WTC11 (cell line): ENCODE results near the gene ULK4. TPM values are rescaled to one million over a fixed set of nuclear protein-coding genes. Genes with fewer than 3 reads are reported as not detected.

Source experiments
- ATAC-seq: fragments of 200-7000 bp; cut with Tn5 transposase; 2 replicates; pipeline ENCODE4 v1.10.0; 2021; ENCODE audit warnings: mild to moderate bottlenecking, moderate library complexity
- CTCF ChIA-PET: fragments of 300-600 bp; sonication (Branson Sonifier 250); formaldehyde crosslinking; loops from one replicate; lab custom pipeline; 2021; ENCODE audit warnings: antibody characterized with exemption; lab: Charles Lee
- POLR2A ChIA-PET: fragments of 350-600 bp; sonication (Branson Sonifier 250); formaldehyde crosslinking; loops from one replicate; lab custom pipeline; 2021; ENCODE audit warnings: antibody characterized with exemption; lab: Charles Lee
- DNase-seq: peaks from one replicate; pipeline ENCODE4 v3.0.0; 2021; ENCODE audit warnings: low spot score
- H3K27ac Mint-ChIP-seq: 2 replicates; pipeline ENCODE4 v1.8.0; 2021; ENCODE audit warnings: mixed read lengths
- H3K27me3 Mint-ChIP-seq: 2 replicates; pipeline ENCODE4 v1.8.0; 2021; ENCODE audit warnings: low read depth, mild to moderate bottlenecking, moderate library complexity, mixed read lengths
- H3K36me3 Mint-ChIP-seq: 2 replicates; pipeline ENCODE4 v1.8.0; 2021; ENCODE audit warnings: mixed read lengths
- H3K4me1 Mint-ChIP-seq: 2 replicates; pipeline ENCODE4 v1.8.0; 2022; ENCODE audit warnings: mixed read lengths
- H3K4me3 Mint-ChIP-seq: 2 replicates; pipeline ENCODE4 v1.8.0; 2021; ENCODE audit warnings: mild to moderate bottlenecking, moderate library complexity, mixed read lengths
- H3K9me3 Mint-ChIP-seq: 2 replicates; pipeline ENCODE4 v1.8.0; 2021; ENCODE audit warnings: mixed read lengths
- ATF1 ChIP-seq: sonication (generic); formaldehyde crosslinking; IDR thresholded peaks from 2 replicates; pipeline ENCODE4 v1.8.1; 2023; ENCODE audit warnings: mild to moderate bottlenecking, moderate library complexity, missing genetic modification reagents
- CBFB ChIP-seq: sonication (generic); formaldehyde crosslinking; IDR thresholded peaks from 2 replicates; pipeline ENCODE4 v1.8.1; 2022; ENCODE audit warnings: mild to moderate bottlenecking, low read depth, missing genetic modification reagents
- CDX4 ChIP-seq: fragments of 250-450 bp; sonication (Bioruptor Pico); IDR thresholded peaks from 2 replicates; pipeline ENCODE4 v1.9.0; 2021; ENCODE audit warnings: moderate library complexity, mild to moderate bottlenecking, inconsistent platforms, borderline replicate concordance
- E2F4 ChIP-seq: sonication (generic); formaldehyde crosslinking; IDR thresholded peaks from 2 replicates; pipeline ENCODE4 v1.8.1; 2022; ENCODE audit warnings: low read depth, mild to moderate bottlenecking, moderate library complexity, missing genetic modification reagents, borderline replicate concordance
- ELF4 ChIP-seq: sonication (generic); formaldehyde crosslinking; IDR thresholded peaks from 2 replicates; pipeline ENCODE4 v1.8.1; 2022; ENCODE audit warnings: low read depth, mild to moderate bottlenecking, moderate library complexity, missing genetic modification reagents
- FOXJ3 ChIP-seq: sonication (generic); formaldehyde crosslinking; IDR thresholded peaks from 2 replicates; pipeline ENCODE4 v1.9.0; 2021; ENCODE audit warnings: missing genetic modification reagents, mild to moderate bottlenecking, borderline replicate concordance
- FOXP4 ChIP-seq: sonication (generic); formaldehyde crosslinking; IDR thresholded peaks from 2 replicates; pipeline ENCODE4 v1.8.0; 2022; ENCODE audit warnings: mild to moderate bottlenecking, missing genetic modification reagents
- JUN ChIP-seq: sonication (generic); formaldehyde crosslinking; IDR thresholded peaks from 2 replicates; pipeline ENCODE4 v1.8.0; 2023; ENCODE audit warnings: mild to moderate bottlenecking, missing genetic modification reagents
- MXD4 ChIP-seq: fragments of 250-450 bp; sonication (Bioruptor Pico); IDR thresholded peaks from 2 replicates; pipeline ENCODE4 v1.8.0; 2021; ENCODE audit warnings: mild to moderate bottlenecking, moderate library complexity, borderline replicate concordance
- MYBL2 ChIP-seq: sonication (generic); formaldehyde crosslinking; IDR thresholded peaks from 2 replicates; pipeline ENCODE4 v1.8.1; 2023; ENCODE audit warnings: mild to moderate bottlenecking, moderate library complexity, missing genetic modification reagents
- NR1H2 ChIP-seq: sonication (generic); formaldehyde crosslinking; IDR thresholded peaks from 2 replicates; pipeline ENCODE4 v1.9.0; 2021; ENCODE audit warnings: mild to moderate bottlenecking, moderate library complexity, missing genetic modification reagents
- PREB ChIP-seq: sonication (generic); formaldehyde crosslinking; IDR thresholded peaks from 2 replicates; pipeline ENCODE4 v1.8.1; 2022; ENCODE audit warnings: mild to moderate bottlenecking, missing genetic modification reagents, moderate library complexity, borderline replicate concordance
- PRRX2 ChIP-seq: fragments of 250-450 bp; sonication (Bioruptor Pico); IDR thresholded peaks from 2 replicates; pipeline ENCODE4 v1.8.0; 2021; ENCODE audit warnings: mild to moderate bottlenecking
- TEAD1 ChIP-seq: sonication (generic); formaldehyde crosslinking; IDR thresholded peaks from 2 replicates; pipeline ENCODE4 v1.8.0; 2022; ENCODE audit warnings: mild to moderate bottlenecking, missing genetic modification reagents
- TP53 ChIP-seq: sonication (generic); formaldehyde crosslinking; IDR thresholded peaks from 2 replicates; pipeline ENCODE4 v1.8.1; 2023; ENCODE audit warnings: mild to moderate bottlenecking, missing genetic modification reagents
- ZBTB21 ChIP-seq: sonication (generic); formaldehyde crosslinking; IDR thresholded peaks from 2 replicates; pipeline ENCODE4 v1.8.1; 2023; ENCODE audit warnings: mild to moderate bottlenecking, missing genetic modification reagents, borderline replicate concordance
- ZNF219 ChIP-seq: sonication (generic); formaldehyde crosslinking; IDR thresholded peaks from 2 replicates; pipeline ENCODE4 v1.8.0; 2023; ENCODE audit warnings: missing genetic modification reagents, mild to moderate bottlenecking, borderline replicate concordance
- total RNA-seq: library from RNA; stranded (reverse); gene quantifications from 3 replicates; pipeline ENCODE4 v1.2.3, GENCODE V29; 2021
- TF ChIP-seq, protein P1 (sequence below): sonication (generic); formaldehyde crosslinking; IDR thresholded peaks from 2 replicates; pipeline ENCODE4 v1.8.0; 2022; ENCODE audit warnings: mild to moderate bottlenecking, missing genetic modification reagents
- TF ChIP-seq, protein P2 (sequence below): sonication (generic); formaldehyde crosslinking; IDR thresholded peaks from 2 replicates; pipeline ENCODE4 v1.8.0; 2022; ENCODE audit warnings: mild to moderate bottlenecking, missing genetic modification reagents
- TF ChIP-seq, protein P3 (sequence below): sonication (generic); formaldehyde crosslinking; IDR thresholded peaks from 2 replicates; pipeline ENCODE4 v1.8.0; 2022; ENCODE audit warnings: mild to moderate bottlenecking, missing genetic modification reagents
- TF ChIP-seq, protein P4 (sequence below): sonication (generic); formaldehyde crosslinking; IDR thresholded peaks from 2 replicates; pipeline ENCODE4 v1.8.1; 2022; ENCODE audit warnings: low read depth, missing genetic modification reagents, borderline replicate concordance
- TF ChIP-seq, protein P5 (sequence below): fragments of 250-450 bp; sonication (Bioruptor Pico); IDR thresholded peaks from 2 replicates; pipeline ENCODE4 v1.9.0; 2021; ENCODE audit warnings: mild to moderate bottlenecking

Gene ULK4
- total RNA-seq, 1 experiment from 2014 or later: 9.2 TPM

DNA sequence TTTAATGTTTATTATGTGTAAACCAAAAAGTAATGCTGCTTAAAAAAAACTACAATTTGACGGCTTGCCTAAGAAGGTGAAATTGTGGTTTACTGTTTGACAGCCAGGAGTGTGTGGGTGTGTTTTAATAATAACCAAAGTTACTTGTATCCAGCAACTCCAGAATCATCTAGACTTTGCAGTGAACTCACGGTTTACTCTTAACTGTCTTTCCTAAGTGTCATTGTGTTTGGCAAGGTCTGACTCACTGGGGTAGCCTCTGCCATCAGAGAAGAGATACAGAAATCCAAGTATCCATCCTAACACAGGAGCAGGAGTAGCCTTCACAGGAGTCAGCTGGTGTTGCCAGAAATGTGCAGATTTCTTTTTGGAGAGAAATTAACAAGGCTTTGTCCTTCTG, 611.5 kb downstream of the ULK4 start:
- no peak for DNase-seq
- CTCF ChIA-PET: no interaction called here

DNA sequence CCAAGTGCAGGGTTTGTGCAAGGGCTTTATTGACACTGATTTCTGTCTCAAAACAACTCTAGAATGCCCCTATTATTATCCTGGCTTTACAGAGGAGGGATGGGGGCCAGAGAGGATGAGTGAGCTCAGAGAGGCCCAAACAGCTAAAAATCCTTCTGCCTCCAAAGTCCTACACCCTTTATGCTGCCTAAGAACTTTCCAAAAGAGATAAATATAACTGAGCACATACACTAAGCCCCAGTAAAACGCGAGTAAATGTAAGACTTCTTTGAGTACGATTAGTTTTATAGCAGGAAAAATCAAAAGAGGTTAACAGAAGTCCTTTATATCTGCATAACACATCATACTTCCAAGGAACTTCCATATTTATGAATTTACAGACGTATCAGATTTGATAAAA, 613.5 kb downstream of the ULK4 start:
- TF ChIP-seq TP53 (CRISPR knock-in tag): no peak
- no peak for TF ChIP-seq E2F4 (CRISPR knock-in tag)
- no peak for TF ChIP-seq CDX4
- no peak for TF ChIP-seq FOXJ3 (CRISPR knock-in tag)
- TF ChIP-seq, protein P1, sequence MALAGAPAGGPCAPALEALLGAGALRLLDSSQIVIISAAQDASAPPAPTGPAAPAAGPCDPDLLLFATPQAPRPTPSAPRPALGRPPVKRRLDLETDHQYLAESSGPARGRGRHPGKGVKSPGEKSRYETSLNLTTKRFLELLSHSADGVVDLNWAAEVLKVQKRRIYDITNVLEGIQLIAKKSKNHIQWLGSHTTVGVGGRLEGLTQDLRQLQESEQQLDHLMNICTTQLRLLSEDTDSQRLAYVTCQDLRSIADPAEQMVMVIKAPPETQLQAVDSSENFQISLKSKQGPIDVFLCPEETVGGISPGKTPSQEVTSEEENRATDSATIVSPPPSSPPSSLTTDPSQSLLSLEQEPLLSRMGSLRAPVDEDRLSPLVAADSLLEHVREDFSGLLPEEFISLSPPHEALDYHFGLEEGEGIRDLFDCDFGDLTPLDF (CRISPR knock-in tag): no peak
- TF ChIP-seq MXD4 (CRISPR knock-in tag): no peak
- H3K27me3 Mint-ChIP-seq: no peaks in the 10 kb centered on the region; the same call in 1 of the 2 replicates
- no peaks in the 10 kb centered on the region for H3K4me1 Mint-ChIP-seq
- H3K36me3 Mint-ChIP-seq: peaks cover 14% of the 10 kb centered on the region
- no peak overlapping the region for H3K27ac Mint-ChIP-seq
- peaks cover 24% of the 10 kb centered on the region for H3K9me3 Mint-ChIP-seq
- no peak for DNase-seq
- ChIA-PET CTCF (no interaction called here), POLR2A (no interaction called here)
- ATAC-seq: no peak
- H3K4me3 Mint-ChIP-seq: no peak overlapping the region

More for the DNA sequence above, 611.5 kb downstream of the ULK4 start:
- Mint-ChIP-seq H3K27ac (no peak overlapping the region), H3K4me1 (no peaks in the 10 kb centered on the region), H3K4me3 (no peak overlapping the region), H3K9me3 (peaks cover 5% of the 10 kb centered on the region)
- ATAC-seq: no peak
- no peak for TF ChIP-seq MYBL2 (CRISPR knock-in tag)
- no peak for TF ChIP-seq PREB
- TF ChIP-seq, protein P2, sequence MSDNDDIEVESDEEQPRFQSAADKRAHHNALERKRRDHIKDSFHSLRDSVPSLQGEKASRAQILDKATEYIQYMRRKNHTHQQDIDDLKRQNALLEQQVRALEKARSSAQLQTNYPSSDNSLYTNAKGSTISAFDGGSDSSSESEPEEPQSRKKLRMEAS (CRISPR knock-in tag): no peak
- TF ChIP-seq FOXJ3 (CRISPR knock-in tag): no peak
- TF ChIP-seq ELF4 (CRISPR knock-in tag): no peak
- TF ChIP-seq NR1H2 (CRISPR knock-in tag): no peak
- TF ChIP-seq TEAD1 (CRISPR knock-in tag): no peak
- TF ChIP-seq, protein P3, sequence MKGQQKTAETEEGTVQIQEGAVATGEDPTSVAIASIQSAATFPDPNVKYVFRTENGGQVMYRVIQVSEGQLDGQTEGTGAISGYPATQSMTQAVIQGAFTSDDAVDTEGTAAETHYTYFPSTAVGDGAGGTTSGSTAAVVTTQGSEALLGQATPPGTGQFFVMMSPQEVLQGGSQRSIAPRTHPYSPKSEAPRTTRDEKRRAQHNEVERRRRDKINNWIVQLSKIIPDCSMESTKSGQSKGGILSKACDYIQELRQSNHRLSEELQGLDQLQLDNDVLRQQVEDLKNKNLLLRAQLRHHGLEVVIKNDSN (CRISPR knock-in tag): no peak
- TF ChIP-seq, all 79 proteins: peak for 0
- POLR2A ChIA-PET: no interaction called here
- Mint-ChIP-seq H3K36me3 (no peaks in the 10 kb centered on the region), H3K27me3 (no peaks in the 10 kb centered on the region)

DNA sequence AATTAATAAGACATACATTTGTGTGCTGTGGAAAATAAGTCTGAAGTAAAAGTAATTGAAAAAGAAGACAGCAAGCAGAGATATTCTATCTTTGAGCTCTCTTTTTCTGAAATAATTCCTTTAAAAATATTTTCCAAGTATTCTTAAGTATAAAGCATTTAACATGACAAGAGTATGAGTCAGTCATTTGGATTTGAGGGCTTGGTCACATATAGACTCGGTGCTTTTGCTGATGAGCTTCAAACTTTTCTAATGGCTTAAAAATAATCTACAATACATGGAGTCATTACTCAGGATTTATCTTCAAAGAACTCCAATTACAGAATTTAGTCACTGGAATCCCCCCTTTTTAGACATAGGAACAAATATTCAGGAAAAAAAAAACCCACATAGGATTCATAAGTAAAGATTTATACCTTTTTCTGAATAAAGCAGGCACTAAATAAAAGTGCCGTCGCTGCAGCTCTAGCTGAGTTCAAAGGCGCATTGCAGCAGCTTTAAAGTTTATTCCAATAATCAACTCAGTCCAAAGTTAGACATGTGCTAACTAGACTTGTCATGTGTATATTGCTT, 615.1 kb downstream of the ULK4 start:
- Mint-ChIP-seq H3K36me3 (peaks cover 15% of the 10 kb centered on the region), H3K27ac (no peak overlapping the region), H3K9me3 (peaks cover 29% of the 10 kb centered on the region), H3K27me3 (no peaks in the 10 kb centered on the region; the same call in 1 of the 2 replicates), H3K4me3 (no peak overlapping the region), H3K4me1 (no peaks in the 10 kb centered on the region)
- TF ChIP-seq PRRX2 (no peak), CDX4 (no peak), ZNF219 (CRISPR knock-in tag) (no peak), FOXP4 (no peak), JUN (CRISPR knock-in tag) (no peak), ZBTB21 (no peak), ATF1 (CRISPR knock-in tag) (no peak), CBFB (CRISPR knock-in tag) (no peak)
- TF ChIP-seq, protein P4, sequence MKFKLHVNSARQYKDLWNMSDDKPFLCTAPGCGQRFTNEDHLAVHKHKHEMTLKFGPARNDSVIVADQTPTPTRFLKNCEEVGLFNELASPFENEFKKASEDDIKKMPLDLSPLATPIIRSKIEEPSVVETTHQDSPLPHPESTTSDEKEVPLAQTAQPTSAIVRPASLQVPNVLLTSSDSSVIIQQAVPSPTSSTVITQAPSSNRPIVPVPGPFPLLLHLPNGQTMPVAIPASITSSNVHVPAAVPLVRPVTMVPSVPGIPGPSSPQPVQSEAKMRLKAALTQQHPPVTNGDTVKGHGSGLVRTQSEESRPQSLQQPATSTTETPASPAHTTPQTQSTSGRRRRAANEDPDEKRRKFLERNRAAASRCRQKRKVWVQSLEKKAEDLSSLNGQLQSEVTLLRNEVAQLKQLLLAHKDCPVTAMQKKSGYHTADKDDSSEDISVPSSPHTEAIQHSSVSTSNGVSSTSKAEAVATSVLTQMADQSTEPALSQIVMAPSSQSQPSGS (CRISPR knock-in tag): no peak
- TF ChIP-seq, protein P5, sequence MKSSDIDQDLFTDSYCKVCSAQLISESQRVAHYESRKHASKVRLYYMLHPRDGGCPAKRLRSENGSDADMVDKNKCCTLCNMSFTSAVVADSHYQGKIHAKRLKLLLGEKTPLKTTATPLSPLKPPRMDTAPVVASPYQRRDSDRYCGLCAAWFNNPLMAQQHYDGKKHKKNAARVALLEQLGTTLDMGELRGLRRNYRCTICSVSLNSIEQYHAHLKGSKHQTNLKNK (CRISPR knock-in tag): no peak
- ATAC-seq: no peak
- ChIA-PET POLR2A (interaction anchor here (0.7 kb wide), 1 partner anchor 119 kb away, joined by 3 read pairs; no protein-coding TSS in a partner anchor), CTCF (no interaction called here)
- no peak for DNase-seq
